ENCODE data around the gene IL1RAPL1.
"Not testable (repeated sequence)": the region's sequence is repeated elsewhere in the genome, so short reads cannot be mapped to it uniquely, and the experiment has no call there.

IL1RAPL1 gene

GRCh38 chrX:28718450-28718849 is 131.2 kb downstream of the IL1RAPL1 start:
- in situ Hi-C loops (cut with HindIII; ENCODE audit: low sequenced_read_pairs): no loop called here
- H3K4me3 ChIP-seq (ENCODE audit: low read depth, low read length): no peak overlapping the region
- DNase-seq (ENCODE audit: low read depth): no peak
- no peak for TF ChIP-seq CTCF (IDR thresholded peaks at IDR 0.05; ENCODE audit: low read depth, low read length, missing control alignments)

GRCh38 chrX:28719620-28720019 is 132.4 kb downstream of the IL1RAPL1 start:
- no peak for DNase-seq (ENCODE audit: low read depth)
- in situ Hi-C loops (cut with HindIII; ENCODE audit: low sequenced_read_pairs): no loop called here
- no peak for TF ChIP-seq CTCF (IDR thresholded peaks at IDR 0.05; ENCODE audit: low read depth, low read length, missing control alignments)
- H3K4me3 ChIP-seq (ENCODE audit: low read depth, low read length): no peak overlapping the region

GRCh38 chrX:28752330-28752729 is 165.1 kb downstream of the IL1RAPL1 start:
- no peak for TF ChIP-seq CTCF (IDR thresholded peaks at IDR 0.05; ENCODE audit: low read depth, low read length, missing control alignments)
- in situ Hi-C loops (cut with HindIII; ENCODE audit: low sequenced_read_pairs): no loop called here
- no peak for DNase-seq (ENCODE audit: low read depth)
- no peak overlapping the region for H3K4me3 ChIP-seq (ENCODE audit: low read depth, low read length)

GRCh38 chrX:28756175-28756574 is 168.9 kb downstream of the IL1RAPL1 start:
- in situ Hi-C loops (cut with HindIII; ENCODE audit: low sequenced_read_pairs): no loop called here
- DNase-seq (ENCODE audit: low read depth): no peak
- no peak for TF ChIP-seq CTCF (IDR thresholded peaks at IDR 0.05; ENCODE audit: low read depth, low read length, missing control alignments)

GRCh38 chrX:28756647-28757046 is 169.4 kb downstream of the IL1RAPL1 start:
- no peak overlapping the region for H3K4me3 ChIP-seq (ENCODE audit: low read depth, low read length)
- DNase-seq (ENCODE audit: low read depth): no peak
- in situ Hi-C loops (cut with HindIII; ENCODE audit: low sequenced_read_pairs): no loop called here
- TF ChIP-seq CTCF (IDR thresholded peaks at IDR 0.05; ENCODE audit: low read depth, low read length, missing control alignments): no peak

More at GRCh38 chrX:28756175-28756574, 168.9 kb downstream of the IL1RAPL1 start:
- no peak overlapping the region for H3K4me3 ChIP-seq (ENCODE audit: low read depth, low read length)

- in situ Hi-C loops (cut with HindIII; ENCODE audit: low sequenced_read_pairs): no loop called here
- H3K4me3 ChIP-seq (ENCODE audit: low read depth, low read length): no peak overlapping the region
- no peak for DNase-seq (ENCODE audit: low read depth)
- TF ChIP-seq CTCF (IDR thresholded peaks at IDR 0.05; ENCODE audit: low read depth, low read length, missing control alignments): no peak
Measured at GRCh38 chrX:28757290-28757689, 170.0 kb downstream of the IL1RAPL1 start.

- H3K4me3 ChIP-seq (ENCODE audit: low read depth, low read length); DNase-seq (ENCODE audit: low read depth); in situ Hi-C loops (cut with HindIII; ENCODE audit: low sequenced_read_pairs): not testable (repeated sequence)
Measured at GRCh38 chrX:28766561-28766960, 179.3 kb downstream of the IL1RAPL1 start.
